Panc1 (cell line): Measurements from ENCODE around the gene BZW1. TPM values are rescaled to one million over a fixed set of nuclear protein-coding genes. Genes with fewer than 3 reads are reported as not detected.

Source experiments
- ATAC-seq: fragments of 200-7000 bp; cut with Tn5 transposase; 2 replicates; pipeline ENCODE4 v1.9.1; 2020; ENCODE audit warnings: mild to moderate bottlenecking, moderate library complexity
- BruUV-seq: library from RNA; stranded (reverse); fragments of 400-500 nt; replicated peaks from 2 replicates; lab custom pipeline; 2021; lab: Mats Ljungman, UMichigan
- CTCF ChIA-PET: fragments of 300-600 bp; sonication (Branson Sonifier 250); formaldehyde crosslinking; loops from one replicate; lab custom pipeline; 2022; ENCODE audit warnings: antibody characterized with exemption; lab: Charles Lee
- POLR2A ChIA-PET: fragments of 300-600 bp; sonication (Branson Sonifier 250); formaldehyde crosslinking; loops from one replicate; lab custom pipeline; 2022; ENCODE audit warnings: antibody characterized with exemption; lab: Charles Lee
- DNase-seq: peaks from one replicate; pipeline ENCODE4 v3.0.0-alpha.2; 2010; ENCODE audit warnings: low read depth, low spot score
- H3K27ac ChIP-seq: 2 replicates; pipeline ENCODE4 v1.5.1; 2011; ENCODE audit warnings: mild to moderate bottlenecking, low read length, inconsistent platforms
- H3K27me3 ChIP-seq: fragments of 200-500 bp; sonication (Bioruptor generic); 2 replicates; pipeline ENCODE4 v1.6.0; 2014; ENCODE audit warnings: low read length, inconsistent platforms; ENCODE audit not compliant: control insufficient read depth, insufficient read depth
- H3K36me3 ChIP-seq: fragments of 200-500 bp; sonication (Bioruptor generic); 2 replicates; pipeline ENCODE4 v1.5.1; 2014; ENCODE audit warnings: inconsistent platforms, mild to moderate bottlenecking, low read length, moderate library complexity; ENCODE audit not compliant: control insufficient read depth, insufficient read depth
- H3K4me1 ChIP-seq: 2 replicates; pipeline ENCODE4 v1.5.1; 2011; ENCODE audit warnings: inconsistent platforms, mild to moderate bottlenecking, low read length, moderate library complexity; ENCODE audit not compliant: control insufficient read depth, insufficient read depth
- H3K4me3 ChIP-seq, 2 experiments: 2 replicates each; pipeline ENCODE4 v1.5.1; 2011 to 2012; ENCODE audit warnings: low read depth in 2 of 2, low read length in 2 of 2, mild to moderate bottlenecking in 2 of 2, inconsistent platforms in 1 of 2, moderate library complexity in 1 of 2
- H3K9me3 ChIP-seq: fragments of 200-500 bp; sonication (Bioruptor generic); 2 replicates; pipeline ENCODE4 v1.5.1; 2014; ENCODE audit warnings: low read depth, mild to moderate bottlenecking, inconsistent platforms, low read length, moderate library complexity; ENCODE audit not compliant: control insufficient read depth, insufficient read depth
- POLR2AphosphoS5 ChIP-seq: IDR thresholded peaks from 2 replicates; pipeline ENCODE4 v1.6.1; 2012; ENCODE audit warnings: mild to moderate bottlenecking, low read depth, low read length, moderate library complexity
- SIN3A ChIP-seq: IDR thresholded peaks from 2 replicates; pipeline ENCODE4 v1.6.1; 2012; ENCODE audit warnings: low read depth, mild to moderate bottlenecking, low read length, moderate library complexity, borderline replicate concordance; ENCODE audit not compliant: insufficient read depth
- TCF7L2 ChIP-seq: IDR thresholded peaks from 2 replicates; pipeline ENCODE4 v1.6.1; 2011; ENCODE audit warnings: mild to moderate bottlenecking, low read depth, low read length, inconsistent platforms
- in situ Hi-C: cut with HindIII; loops from 2 replicates; pipeline ENCODE4 v1.10.0; 2016; ENCODE audit warnings: low sequenced_read_pairs, low pct_unique_long_range_greater_than_20kb
- intact Hi-C: fragments of 100-400 bp; cut with micrococcal nuclease; formaldehyde crosslinking; loops from one replicate; pipeline ENCODE4 v1.10.0; 2022; ENCODE audit not compliant: unreplicated experiment
- total RNA-seq: library from RNA; stranded (reverse); gene quantifications from one replicate; pipeline ENCODE4 v1.2.1, GENCODE V29; 2021; ENCODE audit not compliant: unreplicated experiment
- TF ChIP-seq, protein P1 (sequence below), 2 experiments: IDR thresholded peaks; 2 replicates each; pipeline ENCODE4 v1.6.1; 2011 to 2012; ENCODE audit warnings: low read depth in 2 of 2, control low read depth in 1 of 2, low read length in 1 of 2, mild to moderate bottlenecking in 1 of 2, moderate library complexity in 1 of 2; ENCODE audit not compliant: insufficient read depth in 1 of 2
- TF ChIP-seq, protein P2 (sequence below): fragments of 450-650 bp; IDR thresholded peaks from 2 replicates; pipeline ENCODE4 v1.5.1; 2017; ENCODE audit warnings: mild to moderate bottlenecking

Gene BZW1
- total RNA-seq, 1 experiment from 2014 or later, result 247 TPM

DNA sequence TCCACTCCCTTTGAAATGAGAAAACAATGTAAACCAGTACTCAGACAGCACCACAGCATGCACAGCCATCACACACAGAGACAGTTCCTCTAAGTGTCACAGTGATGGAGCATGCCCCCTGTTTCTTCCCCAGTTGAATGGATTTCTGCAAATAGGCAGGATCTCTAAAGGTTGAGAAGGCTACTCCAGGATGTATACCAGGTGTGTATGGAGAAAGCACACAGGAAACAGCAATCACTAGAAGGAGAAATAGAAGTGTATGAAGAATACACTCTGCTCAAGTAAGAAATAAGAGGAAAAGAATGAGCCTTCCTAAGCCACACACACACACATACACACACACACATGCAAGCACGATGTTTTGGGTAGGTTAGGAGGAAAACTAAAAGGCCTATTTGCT lies 38.6 kb upstream of the BZW1 start:
- DNase-seq (no peak), ATAC-seq (no peak)
- Histone ChIP-seq H3K27me3 (no peaks in the 10 kb centered on the region), H3K9me3 (peaks cover 4% of the 10 kb centered on the region; the same call in 1 of the 2 replicates), H3K27ac (no peak overlapping the region), H3K4me3 (no peak overlapping the region), H3K36me3 (no peaks in the 10 kb centered on the region), H3K4me1 (no peaks in the 10 kb centered on the region)
- POLR2A ChIA-PET, result no interaction called here
- BruUV-seq, result no TSS peak
- in situ Hi-C loops, result no loop called here
- CTCF ChIA-PET, result no interaction called here
- intact Hi-C loops, result no loop called here
- TF ChIP-seq, protein P1, sequence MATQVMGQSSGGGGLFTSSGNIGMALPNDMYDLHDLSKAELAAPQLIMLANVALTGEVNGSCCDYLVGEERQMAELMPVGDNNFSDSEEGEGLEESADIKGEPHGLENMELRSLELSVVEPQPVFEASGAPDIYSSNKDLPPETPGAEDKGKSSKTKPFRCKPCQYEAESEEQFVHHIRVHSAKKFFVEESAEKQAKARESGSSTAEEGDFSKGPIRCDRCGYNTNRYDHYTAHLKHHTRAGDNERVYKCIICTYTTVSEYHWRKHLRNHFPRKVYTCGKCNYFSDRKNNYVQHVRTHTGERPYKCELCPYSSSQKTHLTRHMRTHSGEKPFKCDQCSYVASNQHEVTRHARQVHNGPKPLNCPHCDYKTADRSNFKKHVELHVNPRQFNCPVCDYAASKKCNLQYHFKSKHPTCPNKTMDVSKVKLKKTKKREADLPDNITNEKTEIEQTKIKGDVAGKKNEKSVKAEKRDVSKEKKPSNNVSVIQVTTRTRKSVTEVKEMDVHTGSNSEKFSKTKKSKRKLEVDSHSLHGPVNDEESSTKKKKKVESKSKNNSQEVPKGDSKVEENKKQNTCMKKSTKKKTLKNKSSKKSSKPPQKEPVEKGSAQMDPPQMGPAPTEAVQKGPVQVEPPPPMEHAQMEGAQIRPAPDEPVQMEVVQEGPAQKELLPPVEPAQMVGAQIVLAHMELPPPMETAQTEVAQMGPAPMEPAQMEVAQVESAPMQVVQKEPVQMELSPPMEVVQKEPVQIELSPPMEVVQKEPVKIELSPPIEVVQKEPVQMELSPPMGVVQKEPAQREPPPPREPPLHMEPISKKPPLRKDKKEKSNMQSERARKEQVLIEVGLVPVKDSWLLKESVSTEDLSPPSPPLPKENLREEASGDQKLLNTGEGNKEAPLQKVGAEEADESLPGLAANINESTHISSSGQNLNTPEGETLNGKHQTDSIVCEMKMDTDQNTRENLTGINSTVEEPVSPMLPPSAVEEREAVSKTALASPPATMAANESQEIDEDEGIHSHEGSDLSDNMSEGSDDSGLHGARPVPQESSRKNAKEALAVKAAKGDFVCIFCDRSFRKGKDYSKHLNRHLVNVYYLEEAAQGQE (IDR thresholded peaks at IDR 0.05; ENCODE audit: insufficient read depth in 1 of 2, low read depth in 2 of 2, low read length in 1 of 2), result no peak
- TF ChIP-seq SIN3A, result no peak
- TF ChIP-seq, protein P2, sequence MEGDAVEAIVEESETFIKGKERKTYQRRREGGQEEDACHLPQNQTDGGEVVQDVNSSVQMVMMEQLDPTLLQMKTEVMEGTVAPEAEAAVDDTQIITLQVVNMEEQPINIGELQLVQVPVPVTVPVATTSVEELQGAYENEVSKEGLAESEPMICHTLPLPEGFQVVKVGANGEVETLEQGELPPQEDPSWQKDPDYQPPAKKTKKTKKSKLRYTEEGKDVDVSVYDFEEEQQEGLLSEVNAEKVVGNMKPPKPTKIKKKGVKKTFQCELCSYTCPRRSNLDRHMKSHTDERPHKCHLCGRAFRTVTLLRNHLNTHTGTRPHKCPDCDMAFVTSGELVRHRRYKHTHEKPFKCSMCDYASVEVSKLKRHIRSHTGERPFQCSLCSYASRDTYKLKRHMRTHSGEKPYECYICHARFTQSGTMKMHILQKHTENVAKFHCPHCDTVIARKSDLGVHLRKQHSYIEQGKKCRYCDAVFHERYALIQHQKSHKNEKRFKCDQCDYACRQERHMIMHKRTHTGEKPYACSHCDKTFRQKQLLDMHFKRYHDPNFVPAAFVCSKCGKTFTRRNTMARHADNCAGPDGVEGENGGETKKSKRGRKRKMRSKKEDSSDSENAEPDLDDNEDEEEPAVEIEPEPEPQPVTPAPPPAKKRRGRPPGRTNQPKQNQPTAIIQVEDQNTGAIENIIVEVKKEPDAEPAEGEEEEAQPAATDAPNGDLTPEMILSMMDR, result no peak
- TF ChIP-seq POLR2AphosphoS5, result no peak
- no peak for TF ChIP-seq TCF7L2

DNA sequence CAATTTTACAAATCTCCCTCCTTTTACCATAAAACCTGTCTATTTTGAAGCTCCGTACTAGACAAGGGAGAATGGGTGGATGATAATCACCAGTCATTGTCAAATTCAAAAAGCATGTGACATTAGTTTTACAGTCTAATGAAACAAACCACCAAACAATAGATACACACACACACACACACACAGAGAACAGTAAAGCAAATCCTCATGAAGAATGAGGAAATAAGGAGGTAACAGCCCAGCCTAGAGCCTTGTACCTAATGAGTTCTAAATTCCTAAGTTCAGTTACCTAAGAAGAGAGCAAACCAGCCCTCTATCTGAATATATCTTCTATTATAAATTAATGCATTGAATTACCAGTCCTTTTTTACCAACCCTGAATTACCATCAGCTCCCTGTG lies 36.8 kb upstream of the BZW1 start:
- H3K4me1 ChIP-seq, result no peaks in the 10 kb centered on the region
- DNase-seq (no peak), ATAC-seq (no peak)
- H3K9me3 ChIP-seq, result peaks cover 4% of the 10 kb centered on the region; the same call in 1 of the 2 replicates
- TF ChIP-seq POLR2AphosphoS5 (no peak), SIN3A (no peak), TCF7L2 (no peak)
- TF ChIP-seq, protein P2, result no peak
- TF ChIP-seq, protein P1 (IDR thresholded peaks at IDR 0.05; ENCODE audit: insufficient read depth in 1 of 2, low read depth in 2 of 2, low read length in 1 of 2), result no peak
- POLR2A ChIA-PET, result interaction anchor here (0.6 kb wide), 1 partner anchor 608 kb away, joined by 4 read pairs; no protein-coding TSS in a partner anchor
- intact Hi-C loops (no loop called here), in situ Hi-C loops (no loop called here)
- CTCF ChIA-PET, result no interaction called here
- no peak overlapping the region for H3K27ac ChIP-seq
- no peak overlapping the region for H3K4me3 ChIP-seq
- no peaks in the 10 kb centered on the region for H3K27me3 ChIP-seq
- no TSS peak for BruUV-seq
- H3K36me3 ChIP-seq, result no peaks in the 10 kb centered on the region
